ENCODE results near the gene NPIPB8.

GRCh38 chr16:28589069-28589468 lies 48.8 kb upstream of the NPIPB8 start:
- TF ChIP-seq CTCF (conservative IDR thresholded peaks at IDR 0.05; ENCODE audit: low read depth, low read length): no peak
- no peak for TF ChIP-seq EZH2 (IDR thresholded peaks at IDR 0.05; ENCODE audit: low read length, unreplicated experiment)
- TF ChIP-seq EZH2phosphoT487 (IDR thresholded peaks at IDR 0.05; ENCODE audit: borderline replicate concordance, low read length): no peak

Measured in PC-3 (cell line).